Astrocyte (in vitro differentiated cells and primary cell): ENCODE results near the gene TEDC1. TPM values are rescaled to one million over a fixed set of nuclear protein-coding genes. Genes with fewer than 3 reads are reported as not detected.
A peak's percentile ranks its signal among the peaks of the same experiment; 100 is the strongest.

ENCODE experiments used
- DNase-seq: peaks from one replicate; pipeline ENCODE4 v3.0.0-alpha.2; 2010; ENCODE audit warnings: low read depth
- FAIRE-seq: peaks from 2 replicates; lab custom pipeline; 2011; peaks lifted over from hg19 to GRCh38; lab: Jason Lieb, UNC
- H2AFZ ChIP-seq: 2 replicates; pipeline ENCODE4 v1.6.0; 2012; ENCODE audit warnings: low read depth, low read length, inconsistent platforms
- H3K27ac ChIP-seq: 2 replicates; pipeline ENCODE4 v1.5.1; 2011; ENCODE audit warnings: low read depth, low read length, inconsistent platforms
- H3K27me3 ChIP-seq: 2 replicates; pipeline ENCODE4 v1.6.0; 2011; ENCODE audit warnings: low read length, inconsistent platforms; ENCODE audit not compliant: insufficient read depth
- H3K36me3 ChIP-seq: 2 replicates; pipeline ENCODE4 v1.5.1; 2011; ENCODE audit warnings: low read length, inconsistent platforms; ENCODE audit not compliant: insufficient read depth
- H3K4me1 ChIP-seq: 2 replicates; pipeline ENCODE4 v1.5.1; 2011; ENCODE audit warnings: low read length, inconsistent platforms; ENCODE audit not compliant: insufficient read depth
- H3K4me2 ChIP-seq: 2 replicates; pipeline ENCODE4 v1.6.0; 2012; ENCODE audit warnings: low read length, inconsistent platforms
- H3K4me3 ChIP-seq: 2 replicates; pipeline ENCODE4 v1.5.1; 2011; ENCODE audit warnings: low read depth, mild to moderate bottlenecking, low read length, inconsistent platforms; ENCODE audit not compliant: insufficient read depth
- H3K79me2 ChIP-seq: 2 replicates; pipeline ENCODE4 v1.6.0; 2012; ENCODE audit warnings: mild to moderate bottlenecking, low read length, inconsistent platforms; ENCODE audit not compliant: insufficient read depth
- H3K9ac ChIP-seq: 2 replicates; pipeline ENCODE4 v1.6.0; 2012; ENCODE audit warnings: mild to moderate bottlenecking, low read length, inconsistent platforms
- H3K9me3 ChIP-seq: 2 replicates; pipeline ENCODE4 v1.5.1; 2012; ENCODE audit warnings: low read depth, mild to moderate bottlenecking, low read length, inconsistent platforms; ENCODE audit not compliant: insufficient read depth
- H4K20me1 ChIP-seq: 2 replicates; pipeline ENCODE4 v1.6.0; 2012; ENCODE audit warnings: low read length, inconsistent platforms; ENCODE audit not compliant: insufficient read depth
- H3K27ac Mint-ChIP-seq: one replicate; pipeline ENCODE4 v1.8.0; 2021; ENCODE audit warnings: mild to moderate bottlenecking, mixed read lengths; ENCODE audit not compliant: unreplicated experiment
- H3K27me3 Mint-ChIP-seq: one replicate; pipeline ENCODE4 v1.8.0; 2021; ENCODE audit warnings: low read depth, mixed read lengths; ENCODE audit not compliant: unreplicated experiment
- H3K36me3 Mint-ChIP-seq: one replicate; pipeline ENCODE4 v1.8.0; 2021; ENCODE audit warnings: low read depth, mixed read lengths; ENCODE audit not compliant: unreplicated experiment
- H3K4me1 Mint-ChIP-seq: one replicate; pipeline ENCODE4 v1.8.0; 2021; ENCODE audit warnings: low read depth, mixed read lengths; ENCODE audit not compliant: unreplicated experiment
- H3K4me3 Mint-ChIP-seq: one replicate; pipeline ENCODE4 v1.8.0; 2021; ENCODE audit warnings: mild to moderate bottlenecking, moderate library complexity, mixed read lengths; ENCODE audit not compliant: unreplicated experiment
- H3K9me3 Mint-ChIP-seq: one replicate; pipeline ENCODE4 v1.8.0; 2021; ENCODE audit warnings: mild to moderate bottlenecking, mixed read lengths; ENCODE audit not compliant: unreplicated experiment
- CTCF ChIP-seq: IDR thresholded peaks from 2 replicates; pipeline ENCODE4 v1.5.1; 2011; ENCODE audit warnings: low read depth, mild to moderate bottlenecking, inconsistent platforms, low read length, moderate library complexity; ENCODE audit not compliant: insufficient read depth
- EZH2 ChIP-seq: IDR thresholded peaks from 2 replicates; pipeline ENCODE4 v1.6.1; 2012; ENCODE audit warnings: mild to moderate bottlenecking, low read length, inconsistent platforms; ENCODE audit not compliant: insufficient read depth
- total RNA-seq: library from RNA; stranded (reverse); gene quantifications from 2 replicates; pipeline ENCODE4 v1.2.1, GENCODE V29; 2021

The TEDC1 gene
- total RNA-seq, 1 donor from 2014 or later = 5.5 TPM

- Histone ChIP-seq H3K4me2 (no peak overlapping the region), H3K27me3 (peaks cover 13% of the 10 kb centered on the region), H3K27ac (no peak overlapping the region), H4K20me1 (no peaks in the 10 kb centered on the region), H3K4me1 (peaks cover 25% of the 10 kb centered on the region), H3K79me2 (no peaks in the 10 kb centered on the region), H2AFZ (no peak overlapping the region), H3K4me3 (no peak overlapping the region), H3K36me3 (no peaks in the 10 kb centered on the region), H3K9me3 (no peaks in the 10 kb centered on the region), H3K9ac (peak overlapping the region; percentile 33)
- Mint-ChIP-seq H3K36me3 (peaks cover 3% of the 10 kb centered on the region), H3K27me3 (peaks cover 8% of the 10 kb centered on the region), H3K4me3 (no peak overlapping the region), H3K9me3 (no peaks in the 10 kb centered on the region), H3K4me1 (peaks cover 12% of the 10 kb centered on the region), H3K27ac (peak overlapping the region; percentile 7)
- no peak for FAIRE-seq
- no peak for DNase-seq
- TF ChIP-seq CTCF (no peak), EZH2 (no peak)
These were observed 6.7 kb upstream of the TEDC1 start for GRCh38 chr14:105484069-105484996.

- TF ChIP-seq EZH2 (no peak), CTCF (no peak)
- Histone ChIP-seq H3K4me1 (peaks cover 29% of the 10 kb centered on the region), H3K27me3 (peaks cover 13% of the 10 kb centered on the region), H3K79me2 (no peaks in the 10 kb centered on the region), H3K9me3 (no peaks in the 10 kb centered on the region), H3K4me3 (no peak overlapping the region), H3K9ac (no peak overlapping the region), H4K20me1 (no peaks in the 10 kb centered on the region), H3K4me2 (no peak overlapping the region), H2AFZ (no peak overlapping the region), H3K27ac (no peak overlapping the region), H3K36me3 (no peaks in the 10 kb centered on the region)
- no peaks in the 10 kb centered on the region for H3K9me3 Mint-ChIP-seq
- peaks cover 3% of the 10 kb centered on the region for H3K27me3 Mint-ChIP-seq
- FAIRE-seq (no peak), DNase-seq (no peak)
- no peak overlapping the region for H3K27ac Mint-ChIP-seq
- H3K4me1 Mint-ChIP-seq = peaks cover 13% of the 10 kb centered on the region
- H3K4me3 Mint-ChIP-seq = no peak overlapping the region
- H3K36me3 Mint-ChIP-seq = no peaks in the 10 kb centered on the region
These were observed 6.1 kb upstream of the TEDC1 start for GRCh38 chr14:105484997-105485393.

- no peak overlapping the region for H3K4me3 Mint-ChIP-seq
- Histone ChIP-seq H2AFZ (no peak overlapping the region), H3K27me3 (peaks cover 13% of the 10 kb centered on the region), H3K9me3 (no peaks in the 10 kb centered on the region), H3K9ac (no peak overlapping the region), H3K79me2 (no peaks in the 10 kb centered on the region), H3K4me2 (peak overlapping the region; percentile 48), H3K4me3 (no peak overlapping the region), H3K36me3 (no peaks in the 10 kb centered on the region), H3K4me1 (peaks cover 27% of the 10 kb centered on the region), H3K27ac (no peak overlapping the region), H4K20me1 (no peaks in the 10 kb centered on the region)
- H3K4me1 Mint-ChIP-seq = peaks cover 13% of the 10 kb centered on the region
- peak; percentile 25 for TF ChIP-seq CTCF
- TF ChIP-seq EZH2 = no peak
- H3K27me3 Mint-ChIP-seq = peaks cover 3% of the 10 kb centered on the region
- no peak for DNase-seq
- no peak for FAIRE-seq
- no peaks in the 10 kb centered on the region for H3K36me3 Mint-ChIP-seq
- no peak overlapping the region for H3K27ac Mint-ChIP-seq
- H3K9me3 Mint-ChIP-seq = no peaks in the 10 kb centered on the region
These were observed 5.3 kb upstream of the TEDC1 start for GRCh38 chr14:105485739-105486162.
